ENCODE measurements around the gene EDN2.

The EDN2 gene

DNA sequence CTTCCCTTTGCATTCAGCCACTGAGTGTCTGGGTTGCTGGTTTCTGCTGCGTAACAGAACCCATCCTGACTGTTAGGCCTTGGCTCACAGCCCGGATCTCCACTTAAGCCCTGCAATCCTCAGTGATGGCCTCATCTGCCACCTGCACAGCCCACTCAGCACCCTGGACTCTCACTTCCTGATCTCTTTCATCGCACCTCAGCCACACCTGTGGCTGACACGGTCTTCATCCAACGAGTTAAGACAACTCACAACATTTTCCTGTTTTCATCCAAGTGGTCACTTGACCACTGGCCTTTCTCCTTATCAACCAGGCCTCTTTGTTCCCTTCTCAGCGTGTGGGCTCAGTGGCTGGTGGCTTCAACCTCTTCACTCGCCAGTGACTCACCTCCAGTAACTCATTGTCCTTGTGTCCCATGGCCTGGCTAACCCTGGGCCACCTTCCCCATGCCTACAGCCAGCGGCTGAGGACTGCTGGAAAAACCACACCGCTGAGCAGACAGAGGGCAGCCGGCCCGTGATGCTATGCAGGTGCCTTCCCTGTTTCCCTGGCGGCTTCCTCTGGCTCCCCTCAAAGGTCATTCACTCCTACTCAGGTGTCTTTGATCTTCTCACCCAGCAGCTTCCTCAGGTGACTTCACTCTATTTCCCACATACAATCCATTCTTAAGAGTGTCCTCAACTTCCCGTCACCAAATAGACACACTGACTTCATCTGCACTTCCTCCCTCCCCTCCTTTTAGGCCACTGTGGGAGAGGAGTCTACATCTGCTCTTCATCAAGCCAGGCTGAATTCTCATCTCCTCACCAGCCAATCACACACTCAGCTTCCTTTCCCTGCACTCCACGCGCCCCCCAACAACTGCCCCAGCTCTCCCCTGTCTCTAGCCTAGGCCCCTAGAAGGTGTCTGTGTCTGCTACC is 19.9 kb upstream of the EDN2 start:
- TF ChIP-seq, protein P1, sequence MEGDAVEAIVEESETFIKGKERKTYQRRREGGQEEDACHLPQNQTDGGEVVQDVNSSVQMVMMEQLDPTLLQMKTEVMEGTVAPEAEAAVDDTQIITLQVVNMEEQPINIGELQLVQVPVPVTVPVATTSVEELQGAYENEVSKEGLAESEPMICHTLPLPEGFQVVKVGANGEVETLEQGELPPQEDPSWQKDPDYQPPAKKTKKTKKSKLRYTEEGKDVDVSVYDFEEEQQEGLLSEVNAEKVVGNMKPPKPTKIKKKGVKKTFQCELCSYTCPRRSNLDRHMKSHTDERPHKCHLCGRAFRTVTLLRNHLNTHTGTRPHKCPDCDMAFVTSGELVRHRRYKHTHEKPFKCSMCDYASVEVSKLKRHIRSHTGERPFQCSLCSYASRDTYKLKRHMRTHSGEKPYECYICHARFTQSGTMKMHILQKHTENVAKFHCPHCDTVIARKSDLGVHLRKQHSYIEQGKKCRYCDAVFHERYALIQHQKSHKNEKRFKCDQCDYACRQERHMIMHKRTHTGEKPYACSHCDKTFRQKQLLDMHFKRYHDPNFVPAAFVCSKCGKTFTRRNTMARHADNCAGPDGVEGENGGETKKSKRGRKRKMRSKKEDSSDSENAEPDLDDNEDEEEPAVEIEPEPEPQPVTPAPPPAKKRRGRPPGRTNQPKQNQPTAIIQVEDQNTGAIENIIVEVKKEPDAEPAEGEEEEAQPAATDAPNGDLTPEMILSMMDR (conservative IDR thresholded peaks at IDR 0.05; ENCODE audit: low read depth, low read length) = no peak
- DNase-seq (ENCODE audit: low read depth) = peak; percentile 69
- H3K4me3 ChIP-seq (ENCODE audit: low read depth, low read length) = no peak overlapping the region

DNA sequence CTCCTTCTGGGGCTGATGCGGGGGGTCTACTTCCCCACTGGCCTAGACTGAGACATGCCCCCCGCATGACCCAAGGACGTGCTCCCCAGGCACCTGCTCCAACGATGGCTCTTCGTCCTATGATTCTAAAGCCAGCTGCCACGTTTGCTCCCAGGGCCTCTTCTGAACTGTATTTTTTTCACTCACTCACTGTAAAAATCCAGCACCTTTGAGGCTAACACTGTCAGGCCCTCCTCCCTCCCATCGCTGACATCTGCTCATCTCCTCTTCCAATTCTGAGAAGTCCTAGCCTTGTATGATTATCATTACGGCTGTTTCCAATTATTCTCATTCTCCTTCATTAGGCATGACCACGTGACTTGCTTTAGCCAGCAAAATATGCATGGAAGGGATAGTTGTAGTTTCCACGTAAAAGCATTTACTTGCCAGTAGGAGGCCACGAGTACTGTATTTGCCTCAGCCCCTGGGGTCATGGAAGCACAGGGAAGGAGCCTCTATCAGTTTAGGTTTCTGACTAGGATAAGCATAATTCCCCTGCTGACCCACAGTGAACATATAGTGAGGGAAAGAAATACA is 19.1 kb upstream of the EDN2 start:
- TF ChIP-seq, protein P1 (conservative IDR thresholded peaks at IDR 0.05; ENCODE audit: low read depth, low read length) = peak; percentile 32
- DNase-seq (ENCODE audit: low read depth) = no peak

DNA sequence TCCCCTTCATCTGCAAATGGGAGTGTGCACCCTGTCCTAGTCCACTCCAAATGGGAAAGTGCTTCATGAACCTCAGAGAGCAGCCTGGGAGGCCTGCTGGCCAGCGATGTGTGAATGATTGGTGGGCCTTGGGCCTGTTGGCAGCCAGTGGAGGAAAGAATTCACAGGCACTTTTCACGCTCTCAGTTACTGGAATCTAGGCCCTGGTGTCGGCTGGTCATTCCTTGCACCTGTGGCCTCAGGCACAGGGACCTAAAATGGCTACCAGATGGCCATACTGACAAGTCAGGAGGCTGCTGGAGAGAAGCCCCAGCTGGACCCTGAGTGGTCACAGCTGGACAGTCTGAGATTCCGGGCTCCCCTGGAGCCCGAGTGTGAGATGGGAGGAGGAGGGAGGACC is 18.4 kb upstream of the EDN2 start:
- H3K4me3 ChIP-seq (ENCODE audit: low read depth, low read length) = no peak overlapping the region
- DNase-seq (ENCODE audit: low read depth) = no peak
- TF ChIP-seq, protein P1 (conservative IDR thresholded peaks at IDR 0.05; ENCODE audit: low read depth, low read length) = no peak

More for the DNA sequence above, 19.1 kb upstream of the EDN2 start:
- no peak overlapping the region for H3K4me3 ChIP-seq (ENCODE audit: low read depth, low read length)

DNA sequence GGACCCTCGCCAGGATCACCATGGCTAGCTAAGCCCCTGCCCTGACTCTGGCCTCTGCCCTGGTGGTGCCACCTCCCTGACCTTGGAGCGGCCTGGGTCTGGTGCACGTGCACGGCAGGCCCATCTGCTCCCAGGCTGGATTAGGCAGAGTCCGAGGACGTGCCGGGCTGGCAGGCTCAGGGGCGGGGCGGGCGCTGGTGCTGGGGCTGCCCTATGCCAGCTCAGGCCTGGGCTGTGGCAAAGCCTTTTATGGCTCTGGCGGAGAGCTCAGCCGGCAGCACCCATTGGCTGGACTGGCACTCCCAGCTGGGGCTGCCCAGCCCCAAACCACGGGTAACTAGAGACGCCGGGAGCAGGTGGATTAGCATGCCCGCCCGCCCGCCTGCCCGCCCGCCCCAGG is 17.1 kb upstream of the EDN2 start:
- H3K4me3 ChIP-seq (ENCODE audit: low read depth, low read length) = no peak overlapping the region
- TF ChIP-seq, protein P1 (conservative IDR thresholded peaks at IDR 0.05; ENCODE audit: low read depth, low read length) = no peak
- DNase-seq (ENCODE audit: low read depth) = no peak

DNA sequence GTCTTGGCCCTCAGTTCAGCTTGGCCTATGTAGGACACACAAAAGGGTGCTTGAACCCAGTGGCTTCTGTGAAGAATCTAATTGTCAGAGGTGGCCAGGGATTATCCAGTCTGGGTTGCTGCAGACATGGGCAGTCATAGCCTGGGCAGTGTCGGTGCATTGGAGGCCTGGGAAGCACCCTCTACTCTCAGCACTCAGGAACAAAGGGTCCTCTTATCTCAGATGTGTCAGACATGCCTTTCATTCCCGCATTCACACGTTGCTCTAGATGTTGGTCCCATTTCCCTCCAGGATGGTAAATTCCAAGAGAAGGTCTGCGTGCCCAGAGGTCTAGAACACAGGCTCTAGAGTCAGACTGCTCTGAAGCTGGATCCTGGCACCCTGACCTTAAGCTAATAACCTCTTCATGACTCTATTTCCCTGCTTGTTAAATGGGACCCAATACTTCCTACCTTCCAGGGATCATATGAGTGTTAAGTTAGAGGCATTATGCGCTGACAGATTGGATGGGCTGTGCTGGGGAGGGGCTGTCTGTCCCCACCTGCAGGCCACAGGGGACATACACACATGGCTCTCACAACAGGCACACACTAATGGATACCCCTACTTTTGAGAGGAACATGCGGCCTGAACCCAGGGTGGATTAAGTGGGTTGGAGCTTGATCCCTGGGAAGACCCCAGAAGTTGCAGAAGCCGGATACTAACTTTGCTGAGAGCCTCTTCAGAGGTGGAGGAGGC is 16.5 kb upstream of the EDN2 start:
- no peak for DNase-seq (ENCODE audit: low read depth)
- H3K4me3 ChIP-seq (ENCODE audit: low read depth, low read length) = no peak overlapping the region
- TF ChIP-seq, protein P1 (conservative IDR thresholded peaks at IDR 0.05; ENCODE audit: low read depth, low read length) = no peak

DNA sequence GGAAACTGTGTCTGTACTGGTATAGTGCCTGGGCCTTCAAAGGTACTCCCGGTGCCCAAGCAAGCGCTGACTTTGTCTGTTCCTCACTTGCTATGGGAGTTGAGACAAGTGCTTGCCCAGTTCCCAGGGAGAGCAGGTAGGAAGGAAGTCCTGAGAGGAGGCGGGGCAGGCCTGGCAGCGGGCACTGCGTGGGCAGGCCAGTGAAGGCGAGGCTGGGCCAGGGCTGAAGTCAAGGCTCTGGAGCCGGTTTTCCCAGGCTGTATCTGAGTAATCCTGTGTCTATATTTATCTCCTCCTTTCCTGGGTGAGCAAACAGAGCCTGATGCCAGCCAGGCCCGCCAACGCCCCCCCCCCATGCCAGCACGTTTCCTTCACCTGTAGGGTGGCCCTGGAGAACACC is 15.9 kb upstream of the EDN2 start:
- DNase-seq (ENCODE audit: low read depth) = no peak
- no peak overlapping the region for H3K4me3 ChIP-seq (ENCODE audit: low read depth, low read length)
- TF ChIP-seq, protein P1 (conservative IDR thresholded peaks at IDR 0.05; ENCODE audit: low read depth, low read length) = no peak

Data from choroid plexus epithelial cell (primary cell).